ENCODE data around the gene KCNJ4.

Gene KCNJ4

DNA sequence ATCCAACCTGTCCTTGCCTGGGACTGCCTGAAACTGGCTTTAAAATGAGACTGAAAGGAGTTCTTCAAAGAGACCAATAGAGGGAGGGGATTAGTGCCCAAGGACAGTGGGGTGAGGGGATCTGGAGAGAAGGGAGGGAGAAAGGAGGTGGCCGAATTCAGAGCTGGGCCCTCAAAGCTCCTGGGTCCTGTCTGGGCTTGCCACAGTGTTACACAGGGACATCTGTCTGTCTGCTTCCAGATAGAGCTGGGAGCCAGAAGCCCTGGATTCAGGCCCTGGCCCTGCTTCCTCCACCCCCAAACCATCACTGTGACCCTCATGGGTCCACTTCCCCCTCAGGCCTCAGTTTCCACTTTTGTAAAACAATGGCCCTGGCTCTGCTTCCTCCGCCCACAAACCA lies 3.6 kb downstream of the KCNJ4 start:
- no peak for DNase-seq

DNA sequence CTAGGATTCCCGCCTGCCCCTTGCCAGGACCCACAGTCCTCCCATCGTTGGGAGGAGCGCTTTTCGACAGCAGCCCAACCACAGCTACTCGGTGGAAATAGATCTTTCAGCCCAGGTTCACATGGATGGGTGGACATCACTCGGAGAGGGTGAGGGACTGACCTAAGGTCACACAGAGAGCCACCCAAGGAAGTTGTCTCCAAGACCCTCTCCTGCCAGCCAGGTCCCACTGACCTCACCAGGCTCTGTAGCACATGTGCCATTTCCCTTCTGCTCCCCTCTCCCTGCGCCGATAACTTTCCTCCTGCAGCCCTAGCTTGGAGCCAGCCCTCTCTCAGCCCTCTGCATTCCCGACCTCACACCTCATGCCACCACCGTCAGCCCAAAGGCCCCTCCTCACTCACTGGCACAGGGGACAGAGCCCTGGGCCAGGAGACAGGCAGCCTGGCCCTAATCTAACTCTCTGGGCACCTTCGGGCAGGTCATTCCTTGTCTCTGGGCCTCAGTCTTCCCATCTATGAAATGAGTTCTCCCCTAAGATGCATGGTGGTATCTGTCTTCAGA lies 4.7 kb downstream of the KCNJ4 start:
- no peak for DNase-seq

DNA sequence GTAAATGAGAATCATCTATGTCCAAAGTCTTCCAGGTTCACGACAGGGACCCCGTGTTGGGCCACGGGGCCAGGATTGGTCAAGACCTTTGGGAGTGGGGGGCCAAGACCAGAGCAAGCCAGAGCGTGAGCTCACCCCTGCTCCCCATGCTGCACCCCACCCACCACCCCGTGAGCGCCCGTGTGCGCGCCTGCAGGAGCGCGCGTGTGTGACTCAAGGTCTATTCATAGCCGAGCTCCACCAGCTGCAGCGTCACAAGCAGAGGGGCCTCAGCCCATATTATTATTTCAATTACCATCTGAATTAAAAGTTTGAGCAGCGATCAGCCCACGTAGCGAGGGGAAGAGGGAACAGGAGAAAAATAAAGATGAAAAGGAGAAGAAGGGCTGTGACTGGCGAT lies 5.2 kb downstream of the KCNJ4 start:
- no peak for DNase-seq

DNA sequence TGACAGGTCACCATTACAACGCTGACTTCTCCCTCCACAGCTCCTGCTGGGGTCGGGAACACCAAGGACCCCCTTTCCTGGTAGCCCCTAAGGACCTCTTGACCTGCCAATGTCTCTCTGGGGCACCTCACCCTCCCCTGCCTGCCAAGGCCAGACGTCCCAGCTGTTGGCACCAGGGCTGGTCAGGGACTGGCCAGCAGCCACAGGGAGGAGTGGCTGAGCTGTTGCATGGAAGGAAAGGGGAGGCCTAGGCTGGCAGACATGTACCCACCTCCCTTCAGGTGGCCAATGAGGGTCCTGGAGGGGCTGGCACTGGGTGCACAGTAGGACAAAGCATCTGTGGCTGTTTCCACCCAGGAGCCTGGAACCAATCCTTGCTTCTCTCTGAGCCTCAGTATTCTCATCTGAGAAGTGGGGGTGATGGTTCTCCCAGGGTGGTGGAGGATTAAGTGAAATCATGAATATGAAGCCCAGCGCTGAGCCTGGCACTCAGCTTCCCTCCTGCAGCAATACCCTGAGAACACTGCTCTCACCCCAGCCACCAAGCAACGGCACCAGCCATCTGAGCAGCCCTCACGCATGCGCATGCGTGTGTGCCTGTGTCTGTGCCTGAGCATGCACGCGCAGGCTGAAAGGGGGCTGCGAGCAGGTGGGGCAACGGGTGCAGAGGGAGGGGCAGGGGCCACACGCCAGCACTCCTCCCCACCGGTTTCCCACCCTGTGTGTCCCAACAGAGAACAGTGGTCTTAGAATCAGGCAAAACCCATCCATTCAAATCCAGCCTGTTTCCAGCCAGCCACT lies 5.9 kb downstream of the KCNJ4 start:
- DNase-seq, result no peak

DNA sequence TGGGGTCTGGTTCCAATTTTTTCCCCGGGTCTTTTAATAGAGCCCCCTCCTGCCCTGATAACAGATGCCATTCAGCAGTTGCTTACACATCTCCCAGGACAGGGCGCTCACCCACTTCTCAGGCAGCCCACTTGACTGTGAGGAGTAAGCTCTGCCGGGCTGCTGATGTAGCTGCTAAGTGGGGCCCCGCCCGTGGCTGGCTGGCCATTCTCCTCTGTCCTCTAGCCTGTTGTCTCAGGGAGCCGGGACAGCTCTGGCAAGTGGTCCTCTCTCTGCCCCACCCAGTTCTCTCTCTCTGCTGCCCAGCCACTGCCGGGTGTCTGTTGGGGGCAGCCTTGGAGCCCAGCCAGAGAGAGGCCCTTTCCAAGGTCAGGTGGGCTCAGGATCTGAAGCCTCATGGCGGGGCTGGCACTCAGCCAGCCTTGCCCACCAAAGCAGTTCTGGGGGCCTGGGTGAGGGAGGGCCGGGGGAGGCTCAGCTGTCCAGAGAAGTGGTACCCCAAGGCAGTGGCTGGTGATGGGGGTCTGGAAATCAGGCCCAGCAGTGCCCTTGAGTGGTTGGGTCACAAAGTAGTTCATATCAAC lies 8.9 kb downstream of the KCNJ4 start:
- DNase-seq, result no peak

DNA sequence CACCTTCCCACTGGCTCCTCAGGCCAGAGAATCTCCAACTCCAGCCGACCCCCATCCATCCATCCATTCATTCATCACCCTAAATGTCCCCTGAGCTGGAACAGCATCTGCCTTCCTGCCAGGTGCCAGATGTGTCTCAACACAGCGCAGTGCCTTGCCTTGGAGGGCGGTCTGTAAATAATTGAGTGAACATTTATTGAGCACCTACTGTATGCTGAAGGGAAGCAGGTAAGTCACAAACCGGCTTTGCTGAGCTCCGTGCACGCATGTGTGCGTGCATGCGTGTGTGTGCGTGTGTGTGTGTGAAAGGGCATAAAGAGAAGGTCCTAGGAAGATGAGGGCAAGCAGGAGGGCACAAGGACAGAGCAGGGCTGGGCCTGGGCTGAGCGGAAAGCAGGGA lies 10.2 kb downstream of the KCNJ4 start:
- no peak for DNase-seq

DNA sequence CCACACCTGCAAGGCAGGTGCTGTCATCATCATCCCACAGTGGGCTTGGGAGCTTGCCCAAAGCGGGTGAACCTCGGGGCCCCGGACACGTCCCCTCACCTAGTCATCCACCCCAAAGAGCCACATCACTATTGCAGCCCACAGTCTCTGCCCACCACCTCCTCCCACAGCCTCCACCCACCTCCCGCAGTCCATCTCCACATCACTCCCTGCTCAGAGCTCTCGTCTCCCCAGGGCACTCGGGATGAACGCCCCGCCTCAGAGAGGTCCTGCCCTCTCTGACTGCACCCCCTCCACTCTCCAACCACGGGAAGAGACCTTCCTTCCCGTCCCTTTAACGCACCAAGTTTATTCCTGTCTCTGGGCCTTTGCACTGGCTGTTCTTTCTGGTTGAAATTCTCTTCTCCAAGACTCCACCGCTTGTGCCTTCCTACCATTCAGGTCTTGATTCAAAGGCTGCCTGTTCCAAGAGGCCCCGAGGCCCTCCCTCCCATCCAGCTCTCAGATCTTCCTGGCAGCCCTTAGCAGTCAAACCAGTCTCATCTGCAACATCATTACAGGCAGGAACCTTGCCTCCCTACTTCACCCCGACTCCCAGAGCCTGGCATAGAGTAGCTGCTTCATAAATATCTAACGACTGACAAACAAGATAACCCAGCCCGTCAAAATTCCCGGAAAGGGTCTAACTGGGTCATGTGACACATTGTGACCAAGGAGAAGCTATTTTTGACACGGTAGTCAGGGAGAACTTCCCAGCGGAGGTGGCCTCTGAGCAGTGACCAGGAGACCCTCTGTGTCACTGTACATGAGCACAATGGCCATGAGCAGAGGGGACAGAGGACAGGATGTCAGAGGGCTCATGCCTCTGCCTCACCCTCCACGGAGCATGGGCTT lies 11.1 kb downstream of the KCNJ4 start:
- DNase-seq, result no peak

DNA sequence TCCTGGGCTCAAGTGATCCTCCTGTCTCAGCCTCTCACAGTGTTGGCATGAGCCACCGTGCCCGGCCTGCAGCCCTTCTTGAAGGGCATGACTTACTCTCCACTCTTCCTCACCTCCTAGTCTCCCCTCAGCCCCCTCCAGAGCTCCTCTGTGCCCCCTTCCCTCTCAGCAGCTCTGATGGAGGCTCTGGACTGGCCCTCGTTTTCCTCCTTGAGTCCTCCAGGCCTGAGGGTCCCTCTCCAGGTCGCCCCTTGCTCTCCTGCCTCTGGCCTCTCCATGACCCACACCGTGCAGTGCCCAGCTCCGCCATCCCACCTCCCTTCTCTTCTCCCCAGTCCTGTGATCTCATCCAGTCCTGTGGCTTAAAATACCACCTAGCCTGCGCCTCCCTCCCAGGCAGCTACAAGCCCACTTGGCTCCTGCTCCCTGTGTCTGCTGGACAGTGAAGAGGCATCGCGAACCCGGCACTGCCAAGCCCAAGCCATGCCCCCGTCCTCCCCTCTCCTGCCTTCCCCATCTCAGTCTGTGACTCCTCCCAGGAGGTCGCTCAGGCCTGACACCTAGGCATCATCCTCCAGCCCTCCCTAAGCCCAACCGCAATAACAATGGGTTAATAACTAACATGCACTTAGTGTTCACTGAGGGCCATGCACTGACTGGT lies 11.9 kb downstream of the KCNJ4 start:
- no peak for DNase-seq

DNA sequence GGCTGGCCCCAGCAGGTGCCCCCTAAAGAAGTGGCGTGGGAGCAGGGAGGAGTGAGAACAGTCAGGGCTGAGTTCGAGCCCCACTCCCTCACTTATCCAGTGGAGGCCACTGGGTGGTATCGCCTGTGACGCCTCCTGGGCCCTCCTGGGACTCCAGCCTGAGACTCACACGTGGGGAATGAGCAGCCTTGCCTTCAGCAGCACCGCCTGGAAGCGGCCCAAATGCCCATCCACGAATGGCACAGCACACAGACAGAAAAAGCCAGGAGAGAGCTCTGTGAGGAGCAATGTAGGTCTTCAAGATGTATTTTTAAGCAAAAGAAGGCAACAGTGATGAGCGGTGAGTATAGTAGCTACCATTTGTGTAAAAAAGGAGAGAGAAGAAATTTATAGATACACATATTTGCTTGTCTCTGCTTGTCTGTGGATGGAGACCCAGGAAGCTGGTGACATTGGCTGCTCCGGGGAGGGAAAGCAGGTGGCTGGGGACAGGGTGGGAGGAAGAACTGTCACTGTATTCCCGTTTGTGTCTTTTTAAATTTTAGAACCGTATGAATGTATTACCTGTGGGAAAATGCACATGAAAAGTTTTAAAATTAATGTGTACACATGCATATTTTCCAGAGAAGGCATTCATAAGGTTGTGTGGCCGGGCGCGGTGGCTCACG lies 13.2 kb downstream of the KCNJ4 start:
- DNase-seq, result no peak

DNA sequence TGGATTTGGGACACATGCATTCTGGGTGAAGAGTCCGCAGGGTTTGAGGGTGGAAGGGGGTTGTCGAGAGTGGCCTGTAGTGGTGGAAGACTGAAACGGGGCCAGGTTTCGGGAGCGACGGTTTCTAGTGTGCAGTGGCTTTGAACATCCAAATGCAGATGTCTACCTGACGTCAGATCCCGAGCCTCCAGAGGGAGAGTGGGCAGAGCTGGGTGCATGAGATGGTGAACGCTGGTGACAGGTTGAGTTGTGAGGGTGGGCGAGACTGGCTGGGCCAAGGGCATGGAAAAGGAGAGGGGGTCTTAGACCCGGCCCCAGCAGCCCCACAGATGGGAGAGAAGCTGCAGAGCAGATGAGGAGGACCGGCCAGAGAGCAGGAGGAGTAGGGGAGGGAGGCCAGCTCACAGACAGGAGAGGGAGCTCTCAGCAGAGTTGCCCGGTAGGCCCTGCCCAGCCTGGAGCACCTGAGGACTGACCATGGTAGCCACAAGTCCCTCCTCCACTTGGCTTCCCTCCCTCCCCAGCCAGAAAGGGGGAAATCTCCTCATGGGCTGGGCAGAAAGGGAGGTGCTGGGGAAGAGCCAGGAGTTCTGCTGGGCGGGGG lies 14.2 kb downstream of the KCNJ4 start:
- DNase-seq, result no peak

DNA sequence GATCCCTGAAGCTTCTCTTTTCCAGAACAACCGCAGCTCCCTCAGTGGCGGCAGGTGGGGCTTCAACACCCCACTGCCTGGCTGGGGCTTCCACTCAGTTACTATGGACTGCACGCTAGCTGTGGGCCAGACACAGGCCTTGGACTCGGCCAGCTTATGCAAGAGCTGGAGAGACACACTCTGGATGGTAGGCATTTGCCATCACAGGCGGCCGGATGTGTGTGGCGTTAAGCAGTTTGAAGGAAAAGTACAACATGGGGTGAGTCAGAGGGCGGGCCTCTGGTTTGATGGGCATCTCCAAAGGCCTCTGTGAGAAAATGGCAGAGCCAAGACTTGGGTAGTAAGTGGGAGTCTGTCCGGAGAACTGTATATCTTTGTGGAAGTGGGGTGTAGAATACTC lies 17.6 kb downstream of the KCNJ4 start:
- no peak for DNase-seq

DNA sequence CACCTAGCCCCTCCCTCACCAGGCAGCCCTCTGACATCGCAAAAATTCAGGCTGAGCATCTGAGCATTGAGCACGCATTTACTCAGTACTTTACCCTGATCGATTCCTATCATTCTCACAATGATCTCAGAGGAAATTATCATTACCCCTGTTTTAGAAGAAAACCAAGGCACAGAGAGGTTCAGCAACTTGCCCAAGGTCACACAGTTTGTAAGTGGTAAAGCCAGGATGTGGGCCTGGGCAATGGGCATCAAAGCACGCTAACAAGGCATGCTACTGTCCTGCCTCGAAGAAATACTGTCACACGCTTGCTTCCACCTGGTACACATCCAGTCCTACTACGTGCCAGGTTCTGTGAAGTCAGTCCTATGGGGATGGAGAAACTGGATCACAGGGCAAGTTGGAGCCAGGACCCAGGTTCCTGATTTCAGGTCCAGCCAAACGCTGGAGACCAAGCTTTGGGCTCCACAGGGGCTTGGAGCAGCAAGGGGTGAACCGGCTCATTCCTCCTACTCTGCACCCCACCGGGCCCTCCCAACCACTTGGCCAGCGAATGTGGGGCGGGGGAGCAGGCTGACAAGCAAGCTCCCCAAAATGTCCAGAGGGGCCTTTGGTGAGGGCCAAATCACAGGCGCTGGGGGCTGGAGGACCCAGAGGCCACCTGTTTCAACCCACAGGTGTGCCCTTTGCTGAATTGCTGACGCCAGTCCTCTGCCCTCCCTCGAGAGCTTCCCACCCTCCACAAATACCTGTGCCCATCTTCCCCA lies 18.2 kb downstream of the KCNJ4 start:
- DNase-seq, result no peak

DNA sequence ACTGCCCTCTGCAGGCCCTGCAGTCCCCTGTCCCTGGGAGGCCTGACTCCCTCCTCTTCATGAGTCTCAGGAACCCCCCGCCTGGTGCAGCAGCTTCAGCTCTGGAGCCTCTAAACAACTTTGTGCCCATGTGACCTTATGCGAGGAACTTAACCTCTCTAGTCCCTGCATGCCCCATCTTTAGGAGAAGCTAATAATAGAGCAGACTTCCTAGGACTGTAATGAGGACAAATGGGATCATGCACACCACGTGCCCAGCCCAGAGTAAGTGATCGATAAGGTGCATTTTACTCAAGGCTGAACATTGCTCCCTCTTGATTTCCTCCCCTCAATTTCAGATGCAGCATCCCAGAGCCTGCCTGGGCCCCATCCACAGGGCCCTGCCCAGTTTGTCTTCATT lies 19.0 kb downstream of the KCNJ4 start:
- DNase-seq, result no peak

DNA sequence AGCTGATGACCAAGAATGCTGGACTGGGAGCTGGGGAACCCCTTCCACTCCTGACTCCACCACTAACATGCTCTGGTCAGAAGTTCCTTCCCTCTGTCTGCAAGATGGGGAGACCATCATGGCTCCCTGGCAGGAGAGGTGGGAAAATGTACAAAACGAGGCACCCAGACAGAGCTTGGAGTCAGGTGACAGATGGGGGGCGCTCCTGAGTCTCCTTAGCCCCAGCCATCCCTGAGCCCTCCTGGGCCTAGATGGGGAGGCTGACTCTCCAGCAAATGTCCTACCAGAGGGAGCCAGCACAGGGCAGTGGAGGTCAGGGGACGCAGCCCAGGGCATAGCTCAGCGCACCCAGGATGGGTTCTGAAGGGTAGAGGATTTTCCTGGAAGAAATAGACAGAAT lies 20.0 kb downstream of the KCNJ4 start:
- no peak for DNase-seq

DNA sequence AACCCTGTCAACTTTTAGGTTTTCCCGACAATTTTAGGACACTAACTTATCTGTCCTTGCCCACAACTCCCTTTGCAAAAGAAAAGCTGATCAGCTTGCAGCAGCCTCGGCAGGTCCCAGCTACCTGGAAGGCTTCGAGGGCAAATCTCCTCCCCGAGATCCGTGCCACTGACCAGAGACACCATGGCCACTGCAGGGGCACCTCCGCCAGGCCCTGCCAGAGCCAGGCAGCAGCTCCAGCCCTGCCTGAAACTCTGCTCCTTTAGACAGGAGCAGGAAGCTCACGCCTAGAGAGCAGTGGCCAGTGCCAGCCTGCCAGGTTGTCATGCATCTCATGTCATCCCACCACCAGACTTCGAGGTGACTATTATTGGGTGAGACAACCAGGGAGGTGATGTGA lies 21.1 kb downstream of the KCNJ4 start:
- no peak for DNase-seq

DNA sequence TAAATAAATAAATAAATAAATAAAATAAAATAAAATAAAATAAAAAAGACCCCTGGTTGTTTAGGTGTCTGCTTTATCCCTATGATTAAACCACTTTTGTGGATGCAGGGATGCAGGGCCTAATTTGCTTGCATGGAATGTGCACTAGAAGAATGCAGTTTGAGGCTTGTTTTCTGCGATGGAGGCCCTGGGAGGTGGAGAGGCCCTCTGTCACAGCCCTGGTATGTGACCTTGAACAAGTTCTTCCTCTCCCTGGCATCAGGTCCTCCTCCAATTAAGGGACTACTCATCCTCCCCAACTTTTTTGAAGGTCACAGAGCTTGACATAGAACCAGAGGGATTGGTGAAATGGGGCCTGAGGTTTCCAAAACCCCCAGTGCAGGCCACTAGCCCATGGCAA lies 22.7 kb downstream of the KCNJ4 start:
- DNase-seq, result no peak

DNA sequence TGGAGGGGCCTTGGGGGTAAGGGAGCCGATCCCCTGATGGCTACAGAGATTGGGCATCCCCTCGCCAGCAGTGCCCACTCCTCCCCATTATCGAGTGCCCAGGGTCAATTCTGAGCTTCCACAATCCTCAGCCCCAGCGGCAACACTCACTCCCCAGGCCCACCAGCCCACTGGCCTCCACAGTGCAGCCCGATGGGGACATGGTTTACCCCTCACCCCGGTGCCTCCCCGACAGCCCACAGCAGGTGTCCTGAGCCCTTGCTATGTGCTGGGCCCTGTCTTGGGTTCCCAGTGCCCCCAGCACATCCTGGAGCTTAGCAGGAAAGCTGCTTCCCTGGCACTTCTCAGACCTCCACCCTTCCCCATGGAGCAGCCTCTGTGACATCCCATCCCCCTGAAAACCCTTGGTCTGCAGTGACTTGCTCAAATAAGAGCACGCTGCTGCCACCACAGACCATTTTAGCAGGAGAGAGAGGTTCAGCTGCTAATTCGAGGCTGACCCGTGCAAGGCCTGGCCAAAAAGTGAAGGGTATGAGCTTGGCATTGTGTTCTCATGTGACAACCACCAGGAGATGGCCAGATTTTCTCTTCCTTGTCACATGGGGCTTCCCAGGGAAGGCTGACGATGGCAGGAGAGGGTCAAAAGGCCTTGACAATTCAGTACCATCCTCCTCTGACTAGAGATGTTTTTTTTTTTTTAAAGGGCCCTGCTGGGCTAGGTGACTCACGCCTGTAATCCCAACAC lies 23.6 kb downstream of the KCNJ4 start:
- DNase-seq, result no peak

DNA sequence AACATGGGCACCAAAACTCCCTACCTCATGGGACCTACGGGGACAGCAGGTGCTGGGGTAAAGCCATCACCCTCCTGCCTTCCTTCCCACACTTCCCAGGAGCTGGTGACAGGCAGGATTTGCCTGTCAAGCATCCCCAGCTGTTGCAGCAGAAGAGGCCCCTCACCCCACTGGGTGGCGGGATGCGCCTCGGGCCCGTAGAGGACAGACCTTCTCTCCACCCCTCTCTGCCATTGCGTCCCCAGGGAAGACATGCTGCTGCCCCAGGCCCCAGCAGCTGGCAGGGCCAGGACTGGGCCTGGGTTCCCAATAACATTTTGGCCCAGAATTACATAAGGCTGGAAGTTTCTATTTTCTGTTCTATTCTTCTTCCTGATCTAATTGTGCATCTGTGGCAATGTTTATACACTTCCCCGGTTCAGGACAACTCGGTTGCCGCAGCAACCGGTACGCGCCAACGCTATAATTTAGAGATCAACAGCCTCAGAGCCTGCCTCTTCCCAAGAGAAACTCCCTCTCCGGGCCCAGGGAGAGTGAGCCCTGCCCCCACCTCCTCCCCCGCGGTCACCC lies 25.4 kb downstream of the KCNJ4 start:
- DNase-seq, result no peak

DNA sequence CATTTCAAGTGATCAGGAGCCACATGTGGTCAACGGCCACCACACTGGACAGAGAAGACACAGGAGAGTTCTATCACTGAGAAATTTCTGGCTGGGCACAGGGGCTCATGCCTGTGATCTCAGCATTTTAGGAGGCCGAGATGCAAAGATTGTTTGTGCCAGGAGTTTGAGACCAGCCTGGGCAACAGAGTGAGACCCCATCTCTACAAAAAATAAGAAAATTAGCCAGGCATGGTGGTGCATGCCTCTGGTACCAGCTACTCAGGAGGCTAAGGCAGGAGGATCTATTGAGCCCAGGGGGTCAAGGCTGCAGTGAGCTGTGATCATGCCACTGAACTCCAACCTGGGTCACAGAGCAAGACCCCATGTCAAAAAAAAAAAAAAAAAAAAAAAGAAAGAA lies 26.3 kb downstream of the KCNJ4 start:
- no peak for DNase-seq

DNA sequence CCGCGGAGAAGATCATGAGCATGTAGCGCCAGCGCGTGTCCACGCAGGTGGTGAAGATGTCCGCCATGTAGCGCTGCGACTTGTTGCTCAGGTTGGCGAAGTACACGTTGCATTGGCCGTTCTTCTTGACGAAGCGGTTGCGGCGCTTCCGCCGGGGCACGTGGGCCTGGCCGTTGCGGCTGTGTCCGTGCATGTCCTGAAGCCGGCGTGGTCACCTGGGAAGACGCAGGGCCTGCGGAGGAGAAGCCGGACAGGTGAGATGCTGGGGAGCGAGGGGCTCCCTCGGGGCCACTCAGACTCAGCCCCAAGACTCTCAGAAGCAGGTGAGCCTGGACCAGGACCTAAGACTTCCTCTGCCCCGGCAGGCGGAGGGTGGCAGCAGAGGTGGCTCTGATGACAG lies 27.1 kb downstream of the KCNJ4 start:
- no peak for DNase-seq
